HL-60/S4 (cell line): ENCODE data around the gene MAGOH.
"Not testable (repeated sequence)": the region's sequence is repeated elsewhere in the genome, so short reads cannot be mapped to it uniquely, and the experiment has no call there.

Source experiments
- in situ Hi-C: fragments of 300-500 bp; cut with MboI; formaldehyde crosslinking; loops from 2 replicates; pipeline ENCODE4 v1.14.3; 2022; ENCODE audit warnings: low sequenced_read_pairs

Gene MAGOH

GRCh38 chr1:53241828-53242227 is 3.5 kb upstream of the MAGOH start:
- in situ Hi-C loops: no loop called here

- in situ Hi-C loops: no loop called here
Observed at GRCh38 chr1:53237638-53238037, 680 bp downstream of the MAGOH start.

- in situ Hi-C loops: no loop called here
Observed at GRCh38 chr1:53220962-53221286, 17.4 kb downstream of the MAGOH start.

GRCh38 chr1:53220171-53220961 is 18.0 kb downstream of the MAGOH start, which contains the start of gene CZIB:
TSS of gene CZIB (minus strand) at chr1:53220634. CDS start at chr1:53220575, 59 bp downstream.
- in situ Hi-C loops: no loop called here

- in situ Hi-C loops: no loop called here
Observed at GRCh38 chr1:53219711-53220110, 18.6 kb downstream of the MAGOH start.

GRCh38 chr1:53218201-53218600 is 20.1 kb downstream of the MAGOH start:
- in situ Hi-C loops: no loop called here

GRCh38 chr1:53214376-53214940 is 23.9 kb downstream of the MAGOH start:
- in situ Hi-C loops: no loop called here

- in situ Hi-C loops: no loop called here
Observed at GRCh38 chr1:53210954-53211353, 27.4 kb downstream of the MAGOH start.

- in situ Hi-C loops: no loop called here
Observed at GRCh38 chr1:53210352-53210751, 28.0 kb downstream of the MAGOH start.

GRCh38 chr1:53207726-53208125 is 30.6 kb downstream of the MAGOH start:
- in situ Hi-C loops: no loop called here

- in situ Hi-C loops: no loop called here
Observed at GRCh38 chr1:53206735-53207379, 31.5 kb downstream of the MAGOH start.

- in situ Hi-C loops: not testable (repeated sequence)
Observed at GRCh38 chr1:53206083-53206685, 32.1 kb downstream of the MAGOH start.

- in situ Hi-C loops: not testable (repeated sequence)
Observed at GRCh38 chr1:53205496-53205895, 32.8 kb downstream of the MAGOH start.

GRCh38 chr1:53203466-53203865 is 34.9 kb downstream of the MAGOH start:
- in situ Hi-C loops: no loop called here

- in situ Hi-C loops: loop anchor here (25.0 kb wide), 1 partner anchor 286 kb away; the partner anchor contains the start of gene ECHDC2
Observed at GRCh38 chr1:53198241-53198651, 40.1 kb downstream of the MAGOH start.

GRCh38 chr1:53197291-53198200 is 40.8 kb downstream of the MAGOH start:
- in situ Hi-C loops: loop anchor here (25.0 kb wide), 1 partner anchor 285 kb away; the partner anchor contains the start of gene ECHDC2

- in situ Hi-C loops: loop anchor here (25.0 kb wide), 1 partner anchor 284 kb away; the partner anchor contains the start of gene ECHDC2
Observed at GRCh38 chr1:53196485-53197290, 41.6 kb downstream of the MAGOH start, which contains the start of gene CPT2. TSS of gene CPT2 (plus strand) at chr1:53196824. CDS start at chr1:53196944, 120 bp downstream.

GRCh38 chr1:53196017-53196484 is 42.3 kb downstream of the MAGOH start:
- in situ Hi-C loops: loop anchor here (25.0 kb wide), 1 partner anchor 284 kb away; the partner anchor contains the start of gene ECHDC2
